ENCODE data around the gene CNMD. TPM values are rescaled to one million over a fixed set of nuclear protein-coding genes. Genes with fewer than 3 reads are reported as not detected.

Gene CNMD
- total and polyA plus RNA-seq, 2 of the 8 experiments (the other 6 are each of a cell fraction or from before 2014, with no cell fraction given), result 87.4 to 113 TPM

DNA sequence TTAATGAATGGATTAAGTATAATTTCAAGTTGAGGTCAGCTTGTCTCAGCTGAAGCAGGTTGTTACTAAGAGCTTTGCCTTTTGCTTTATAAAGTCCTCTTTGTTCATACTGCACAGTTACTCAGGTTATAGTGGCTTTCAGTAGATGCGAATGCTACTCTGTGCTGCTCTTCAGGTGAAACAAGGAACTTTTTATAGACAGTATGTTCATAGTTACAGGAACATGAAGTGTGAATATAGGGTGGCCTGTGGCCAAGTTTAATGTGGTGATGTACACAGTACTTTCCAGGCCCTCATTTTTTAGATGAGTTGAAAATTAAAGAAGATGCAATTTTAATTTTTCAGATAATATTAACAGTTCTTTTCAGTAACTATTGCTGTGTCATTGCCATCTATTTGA, 66.2 kb downstream of the CNMD start:
- no peak overlapping the region for H3K27ac ChIP-seq (ENCODE audit: low read depth, low read length)
- H2BK12ac ChIP-seq (ENCODE audit: low read depth, low read length), result no peak overlapping the region
- H3K4me1 ChIP-seq (replicated peaks in 1 of 4; ENCODE audit: control insufficient read depth in 3 of 4, insufficient read depth in 4 of 4, low read length in 3 of 4), result no peaks in the 10 kb centered on the region
- no peaks in the 10 kb centered on the region for H3K27me3 ChIP-seq (replicated peaks in 1 of 4; ENCODE audit: control insufficient read depth in 3 of 4, extremely low read depth in 1 of 4, insufficient read depth in 3 of 4, low read length in 3 of 4)
- H3K4ac ChIP-seq (replicated peaks; ENCODE audit: insufficient read length, low read depth, low read length), result no peak overlapping the region
- H3K9ac ChIP-seq (replicated peaks in 1 of 4; ENCODE audit: extremely low read depth in 1 of 4, low read depth in 3 of 4, low read length in 3 of 4), result no peak overlapping the region
- H3K79me2 ChIP-seq (ENCODE audit: control insufficient read depth in 1 of 2, insufficient read depth in 2 of 2, low read length in 2 of 2), result peaks cover 0 to 12% of the 10 kb centered on the region in 2 experiments; a peak in 2 of 4 replicates
- no peak overlapping the region for H2BK5ac ChIP-seq (ENCODE audit: low read depth, low read length)
- no peak overlapping the region for H2AFZ ChIP-seq (ENCODE audit: low read length)
- H3K9me3 ChIP-seq (ENCODE audit: insufficient read depth in 2 of 2, low read depth in 1 of 2, low read length in 1 of 2), result no peaks in the 10 kb centered on the region
- H3K18ac ChIP-seq (ENCODE audit: extremely low read depth, low read length), result no peak overlapping the region
- H2AK5ac ChIP-seq (ENCODE audit: low read depth, low read length), result no peak overlapping the region
- POLR2A ChIA-PET (ENCODE audit: partially characterized antibody), result interaction anchor here (0.9 to 1.3 kb wide), 5 partner anchors 8 to 147 kb away, joined by 3 to 4 read pairs (median 3); partner anchors contain the start of gene SUGT1
- H4K91ac ChIP-seq (replicated peaks; ENCODE audit: insufficient read length, low read length), result no peak overlapping the region
- WGBS, 2 experiments (ENCODE audit: extremely low coverage in 1 of 2, insufficient coverage in 1 of 2, insufficient read length in 1 of 2, insufficient replicate concordance in 2 of 2, low coverage in 1 of 2, low lambda C conversion rate in 2 of 2, missing lambda C conversion rate in 1 of 2), result 88% methylated on average over 1 of the region's 1 CpG; no CpG with 5 or more reads in 1 of the 2 experiments
- H3K56ac ChIP-seq (replicated peaks; ENCODE audit: insufficient read length, low read depth, low read length), result no peak overlapping the region
- H2BK20ac ChIP-seq (ENCODE audit: low read length), result no peak overlapping the region
- H3K4me2 ChIP-seq (ENCODE audit: insufficient read depth in 1 of 2, low read depth in 2 of 2, low read length in 2 of 2), result no peak overlapping the region
- no peak overlapping the region for H2BK15ac ChIP-seq (ENCODE audit: low read length)
- no peaks in the 10 kb centered on the region for H3K23me2 ChIP-seq (ENCODE audit: low read depth, low read length)
- CTCF ChIA-PET (ENCODE audit: partially characterized antibody), result interaction anchor here (0.7 to 1.4 kb wide), 2 partner anchors 8 to 20 kb away, joined by 4 read pairs; partner anchors contain the start of gene SUGT1
- no peak overlapping the region for H3K23ac ChIP-seq (ENCODE audit: insufficient read length)
- no peak overlapping the region for H3K4me3 ChIP-seq (ENCODE audit: extremely low read depth in 1 of 4, insufficient read depth in 2 of 4, low read depth in 3 of 4, low read length in 4 of 4)
- H4K20me1 ChIP-seq (replicated peaks in 1 of 2; ENCODE audit: control insufficient read depth in 1 of 2, insufficient read depth in 2 of 2, low read length in 2 of 2), result peaks cover 0 to 2% of the 10 kb centered on the region in 2 experiments
- no peak overlapping the region for H4K5ac ChIP-seq (ENCODE audit: insufficient read length, low read depth, low read length)
- H3K36me3 ChIP-seq (ENCODE audit: control insufficient read depth in 2 of 4, insufficient read depth in 4 of 4, low read length in 3 of 4), result peaks cover 2 to 41% (median 8%) of the 10 kb centered on the region in 4 experiments; a peak in 6 of 8 replicates
- H3K14ac ChIP-seq (ENCODE audit: insufficient read length), result no peak overlapping the region
- no peak for FAIRE-seq
- H4K8ac ChIP-seq (ENCODE audit: extremely low read depth, insufficient read depth, low read length), result no peak overlapping the region
- H2BK120ac ChIP-seq (replicated peaks; ENCODE audit: low read depth, low read length), result no peak overlapping the region
- DNase-seq (ENCODE audit: low read depth in 1 of 2, low spot score in 2 of 2), result no peak
- H3K79me1 ChIP-seq (ENCODE audit: low read depth, low read length), result 0 out of 2 replicates have a peak, but pooled peaks cover 2% of the 10 kb centered on the region
- TF ChIP-seq RFX5 (IDR thresholded peaks at IDR 0.05; ENCODE audit: borderline replicate concordance, low read depth, low read length) (no peak), SAP30 (IDR thresholded peaks at IDR 0.05; ENCODE audit: insufficient read depth, insufficient replicate concordance, low read length) (no peak), EZH2 (IDR thresholded peaks at IDR 0.05; ENCODE audit: low read depth, low read length, severe bottlenecking) (no peak), POLR2AphosphoS5 (IDR thresholded peaks at IDR 0.05; ENCODE audit: low read depth, low read length) (no peak), SIX5 (IDR thresholded peaks at IDR 0.05; ENCODE audit: low read depth, low read length) (no peak), SRF (IDR thresholded peaks at IDR 0.05; ENCODE audit: low read depth, low read length) (no peak), BCL11A (IDR thresholded peaks at IDR 0.05; ENCODE audit: low read depth in 2 of 2, low read length in 2 of 2) (no peak), MAX (IDR thresholded peaks at IDR 0.05) (no peak), CTBP2 (IDR thresholded peaks at IDR 0.05; ENCODE audit: borderline replicate concordance, insufficient read depth, insufficient read length, low read length) (no peak), BACH1 (IDR thresholded peaks at IDR 0.05; ENCODE audit: low read length) (no peak)
- TF ChIP-seq, protein P1, sequence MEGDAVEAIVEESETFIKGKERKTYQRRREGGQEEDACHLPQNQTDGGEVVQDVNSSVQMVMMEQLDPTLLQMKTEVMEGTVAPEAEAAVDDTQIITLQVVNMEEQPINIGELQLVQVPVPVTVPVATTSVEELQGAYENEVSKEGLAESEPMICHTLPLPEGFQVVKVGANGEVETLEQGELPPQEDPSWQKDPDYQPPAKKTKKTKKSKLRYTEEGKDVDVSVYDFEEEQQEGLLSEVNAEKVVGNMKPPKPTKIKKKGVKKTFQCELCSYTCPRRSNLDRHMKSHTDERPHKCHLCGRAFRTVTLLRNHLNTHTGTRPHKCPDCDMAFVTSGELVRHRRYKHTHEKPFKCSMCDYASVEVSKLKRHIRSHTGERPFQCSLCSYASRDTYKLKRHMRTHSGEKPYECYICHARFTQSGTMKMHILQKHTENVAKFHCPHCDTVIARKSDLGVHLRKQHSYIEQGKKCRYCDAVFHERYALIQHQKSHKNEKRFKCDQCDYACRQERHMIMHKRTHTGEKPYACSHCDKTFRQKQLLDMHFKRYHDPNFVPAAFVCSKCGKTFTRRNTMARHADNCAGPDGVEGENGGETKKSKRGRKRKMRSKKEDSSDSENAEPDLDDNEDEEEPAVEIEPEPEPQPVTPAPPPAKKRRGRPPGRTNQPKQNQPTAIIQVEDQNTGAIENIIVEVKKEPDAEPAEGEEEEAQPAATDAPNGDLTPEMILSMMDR (IDR thresholded peaks at IDR 0.05; ENCODE audit: control extremely low read depth in 1 of 3, insufficient read depth in 1 of 3, low read depth in 1 of 3, low read length in 3 of 3), result no peak

All from H1 (cell line).